GM21576 (cell line): ENCODE measurements around the gene TNK2.
A peak's percentile ranks its signal among the peaks of the same experiment; 100 is the strongest.
"Not testable (repeated sequence)": the region's sequence is repeated elsewhere in the genome, so short reads cannot be mapped to it uniquely, and the experiment has no call there.

ENCODE experiments used
- ATAC-seq: cut with Tn5 transposase; IDR thresholded peaks from one replicate; pipeline ENCODE4 v1.9.1; 2021; ENCODE audit warnings: mild to moderate bottlenecking, moderate library complexity; ENCODE audit not compliant: unreplicated experiment

TNK2 gene

DNA sequence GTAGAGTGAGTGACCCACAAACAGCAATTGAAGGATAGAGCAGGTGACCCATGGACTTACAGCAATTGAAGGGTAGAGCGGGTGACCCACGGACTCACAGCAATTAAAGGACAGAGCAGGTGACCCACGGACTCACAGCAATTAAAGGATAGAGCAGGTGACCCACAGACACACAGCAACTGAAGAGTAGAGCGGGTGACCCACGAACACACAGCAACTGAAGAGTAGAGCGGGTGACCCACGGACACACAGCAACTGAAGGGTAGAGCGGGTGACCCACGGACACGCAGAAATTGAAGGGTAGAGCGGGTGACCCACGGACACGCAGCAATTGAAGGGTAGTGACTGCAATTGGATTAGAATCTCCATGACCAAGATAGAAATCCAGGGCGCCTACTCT, 9.8 kb upstream of the TNK2 start:
- no peak for ATAC-seq

DNA sequence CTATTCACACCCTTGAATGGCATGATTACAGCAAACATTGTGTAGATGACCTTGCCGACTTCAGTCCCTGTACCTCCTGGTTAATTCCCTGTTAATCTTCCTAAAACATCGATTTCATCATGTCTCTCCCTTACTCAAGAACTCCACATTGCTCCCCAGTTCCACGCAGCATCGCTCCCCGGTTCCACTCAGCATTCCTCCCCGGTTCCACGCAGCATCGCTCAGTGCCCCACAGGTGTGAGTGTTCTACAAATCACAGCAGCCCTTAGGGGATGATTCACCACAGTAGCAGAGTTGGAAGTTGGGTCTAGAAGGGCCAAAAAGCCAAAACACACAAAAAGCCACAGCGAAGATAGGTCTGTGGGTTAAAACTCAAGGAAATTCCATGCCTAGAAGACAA, 8.6 kb upstream of the TNK2 start:
- no peak for ATAC-seq

DNA sequence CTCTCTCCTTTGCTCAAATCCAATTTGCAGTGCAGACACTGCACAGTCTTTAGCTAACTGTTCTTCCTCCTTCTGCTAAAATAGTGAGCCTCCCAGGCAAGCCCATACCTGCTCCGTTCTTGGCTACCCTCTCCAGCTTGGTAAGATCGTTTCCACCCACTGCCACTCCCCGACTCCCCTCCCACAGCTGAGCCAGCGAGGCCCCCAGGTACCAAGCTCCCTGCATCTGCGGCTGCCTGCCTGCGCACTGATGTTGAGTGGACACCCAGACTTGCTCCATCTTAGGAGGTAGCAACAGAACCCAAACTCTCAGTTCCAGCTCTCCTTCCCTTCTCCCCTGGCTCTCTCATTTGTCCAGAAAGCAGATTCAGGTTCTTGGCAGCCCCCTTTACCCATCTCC, 7.9 kb upstream of the TNK2 start:
- ATAC-seq = no peak

DNA sequence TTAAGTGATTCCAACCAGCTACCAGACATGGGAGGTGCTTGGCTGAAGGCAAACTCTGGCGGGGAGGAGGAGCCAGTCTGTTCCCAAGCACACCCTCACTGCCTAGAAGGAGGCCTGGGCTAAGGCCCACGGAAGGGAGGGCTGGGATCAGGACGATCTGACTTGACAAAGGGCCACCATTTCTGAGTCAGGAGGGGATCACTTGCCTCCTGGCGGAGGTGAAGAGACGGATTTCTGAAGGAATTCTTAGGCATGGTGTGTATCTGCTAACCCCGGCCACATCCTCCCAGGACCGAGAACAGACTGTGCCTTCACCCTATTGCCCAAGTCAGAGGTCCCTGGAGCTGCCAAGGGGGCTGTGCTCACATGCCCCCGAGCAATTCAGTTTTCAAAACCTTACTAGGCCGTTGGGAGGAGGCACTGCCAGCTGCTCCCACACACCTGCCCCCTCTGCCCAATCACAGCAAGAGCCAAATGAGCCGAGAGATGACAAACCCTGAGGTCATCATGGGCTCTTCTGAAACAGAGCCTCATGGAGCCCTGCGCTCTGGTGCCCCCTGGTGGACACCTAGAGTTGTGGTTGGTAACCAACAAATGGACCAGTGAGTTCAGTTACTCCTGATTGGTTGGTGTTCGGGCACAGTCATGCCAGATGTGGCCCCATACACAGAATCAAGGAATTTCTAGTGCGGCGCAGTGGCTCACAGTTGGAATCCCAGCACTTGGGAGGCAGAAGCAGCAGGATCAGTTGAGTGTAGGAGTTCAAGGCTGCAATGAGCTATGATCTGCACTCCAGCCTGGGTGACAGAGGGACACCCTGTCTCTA, 6.5 kb upstream of the TNK2 start:
- peak; percentile 88 for ATAC-seq

DNA sequence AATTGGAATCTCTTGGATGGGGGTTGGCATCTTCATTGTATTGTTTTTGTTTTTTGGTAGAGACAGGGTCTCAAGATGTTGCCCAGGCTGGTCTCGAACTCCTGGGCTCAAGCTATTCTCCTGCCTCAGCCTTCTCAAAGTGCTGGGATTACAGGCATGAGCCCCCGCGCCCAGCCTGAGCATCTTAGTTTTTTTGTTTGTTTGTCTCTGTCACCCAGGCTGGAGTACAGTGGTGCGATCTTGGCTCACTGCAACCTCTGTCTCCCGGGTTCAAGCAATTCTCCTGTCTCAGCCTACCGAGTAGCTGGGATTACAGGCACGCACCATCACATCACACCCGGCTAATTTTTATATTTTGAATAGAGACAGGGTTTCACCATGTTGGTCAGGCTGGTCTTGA, 5.8 kb upstream of the TNK2 start:
- ATAC-seq = not testable (repeated sequence)

DNA sequence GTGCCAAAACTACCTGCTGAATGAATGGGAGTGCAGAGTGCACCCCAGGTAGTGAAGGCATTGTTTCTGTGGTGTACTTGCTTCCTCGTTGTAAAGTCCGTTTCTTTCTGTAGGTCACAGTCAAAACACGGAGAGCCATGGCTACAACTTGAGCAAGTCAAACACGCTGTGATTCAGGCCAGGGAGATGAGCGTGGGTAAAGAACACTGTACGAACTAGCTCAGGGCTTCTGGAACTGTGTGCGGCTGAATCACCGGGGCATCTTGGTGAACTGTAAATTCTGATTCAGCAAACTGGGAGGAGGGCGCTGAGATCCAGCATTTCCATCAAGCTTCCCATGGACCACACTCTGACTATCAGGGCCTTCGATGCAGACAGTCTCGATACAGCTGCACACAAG, 5.0 kb upstream of the TNK2 start:
- no peak for ATAC-seq

DNA sequence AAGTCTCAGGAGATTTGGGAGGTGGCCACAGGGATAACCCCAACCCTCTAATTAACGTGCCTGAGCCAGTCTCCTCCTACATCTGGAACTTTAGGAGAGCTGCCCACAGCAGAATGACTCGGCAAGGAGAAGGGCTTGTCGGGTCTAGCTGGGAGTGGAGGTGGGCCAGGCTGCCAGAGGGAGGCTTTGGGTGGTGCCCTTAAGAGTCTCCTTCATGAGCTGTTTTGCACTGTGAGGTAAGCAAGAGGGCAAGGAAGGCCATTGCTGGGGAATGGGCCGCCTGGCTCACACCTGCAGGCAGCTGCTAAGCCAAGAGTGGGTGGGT, 3.6 kb upstream of the TNK2 start:
- ATAC-seq = no peak

DNA sequence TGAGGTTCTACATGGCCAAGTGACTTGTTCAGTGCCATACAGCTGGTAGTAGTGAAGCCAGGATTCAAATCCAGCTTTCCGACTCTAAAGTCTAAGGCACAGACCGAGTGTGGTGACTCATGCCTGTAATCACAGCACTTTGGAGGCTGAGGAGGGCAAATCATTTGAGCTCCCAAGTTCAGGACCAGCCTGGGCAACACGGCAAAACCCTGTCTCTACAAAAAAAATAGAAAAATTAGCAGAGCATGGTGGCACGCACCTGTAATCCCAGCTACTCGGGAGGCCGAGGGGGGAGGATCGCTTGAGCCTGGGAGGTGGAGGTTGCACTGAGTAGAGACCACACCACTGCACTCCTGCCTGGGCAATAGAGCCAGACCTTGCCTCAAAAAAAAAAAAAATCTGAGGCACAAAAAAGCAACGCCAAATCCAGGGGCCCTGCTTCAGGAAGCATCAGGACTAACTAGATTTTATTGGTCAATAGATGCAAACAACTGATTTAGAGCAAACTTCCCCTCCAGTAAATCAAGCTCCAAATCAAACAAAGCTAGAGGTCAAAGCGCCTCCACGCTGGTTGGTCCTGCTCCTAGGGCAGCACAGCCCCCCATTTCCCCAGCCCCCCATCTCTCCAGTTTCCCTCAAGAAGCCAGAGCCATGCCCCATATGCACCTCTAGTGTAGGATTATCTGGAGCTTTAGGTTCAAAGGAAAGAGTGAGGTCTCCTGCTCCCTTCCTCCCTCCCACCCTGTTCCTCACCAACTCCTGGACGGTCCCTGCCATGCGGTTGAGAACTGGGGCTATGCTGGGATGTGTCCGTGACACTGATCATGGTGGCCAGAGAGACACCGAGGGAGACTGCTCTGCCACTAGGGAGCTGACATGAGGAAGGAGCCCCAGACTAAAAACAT, 2.9 kb upstream of the TNK2 start:
- ATAC-seq = no peak

DNA sequence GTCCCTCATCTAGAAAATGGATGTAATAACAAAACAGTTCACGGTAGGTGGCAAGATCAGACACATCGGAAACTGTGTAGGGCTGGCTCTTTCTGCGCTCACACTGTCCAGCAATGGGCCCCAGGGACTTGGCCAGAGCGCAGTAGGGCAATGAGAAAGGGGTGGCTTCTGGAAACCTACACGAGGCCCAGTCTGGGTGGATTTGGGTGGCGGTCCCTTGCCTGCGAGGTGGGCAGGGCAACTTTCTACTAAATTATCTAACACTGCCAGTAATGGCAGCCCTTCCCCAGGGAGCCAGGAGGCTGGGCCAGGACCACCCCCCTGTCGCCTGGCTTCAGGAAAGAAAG, 2.1 kb upstream of the TNK2 start:
- no peak for ATAC-seq

DNA sequence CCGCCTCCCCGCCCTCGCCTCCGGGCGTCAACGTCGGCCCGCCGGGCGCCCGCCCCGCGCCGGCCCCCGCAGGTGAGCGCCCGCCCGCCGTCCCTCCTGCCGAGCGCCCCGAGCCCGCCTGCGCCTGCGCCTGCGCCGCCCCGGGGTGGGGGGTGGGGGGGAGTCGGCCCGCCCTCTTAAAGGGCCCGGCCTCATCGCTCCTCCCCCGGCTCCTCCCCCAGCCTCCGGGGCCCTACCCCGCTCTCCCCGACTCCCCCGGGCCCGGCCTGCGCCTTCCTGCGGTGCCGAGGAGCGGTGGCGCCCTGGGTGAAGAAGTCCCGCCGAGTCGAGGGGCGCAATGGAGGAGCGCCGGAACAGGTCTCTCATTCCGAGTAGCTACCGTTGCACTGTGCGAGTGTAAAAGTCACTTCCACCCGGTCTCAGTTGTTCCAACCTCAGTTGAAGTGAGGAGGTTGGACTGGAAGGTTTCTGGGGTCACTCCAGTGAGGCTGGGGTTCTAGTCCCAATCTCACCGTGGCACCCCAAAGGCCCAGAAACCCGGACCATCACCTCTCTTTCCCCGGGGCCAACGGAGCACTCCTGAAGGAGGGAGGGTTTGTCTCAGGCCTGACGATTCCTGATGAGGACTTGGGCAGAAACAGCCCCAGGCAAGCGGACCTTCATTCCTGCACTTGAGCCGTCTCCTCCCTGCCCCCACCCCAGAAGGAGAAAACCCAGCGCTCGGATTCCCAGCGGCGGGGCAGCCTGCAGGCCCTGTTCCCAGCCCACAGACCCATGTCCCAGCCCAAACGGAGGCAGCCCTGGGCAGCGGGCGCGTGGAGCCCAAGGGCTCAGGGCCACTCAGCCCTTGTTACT, 1.5 kb upstream of the TNK2 start:
- ATAC-seq = peak; percentile 43

DNA sequence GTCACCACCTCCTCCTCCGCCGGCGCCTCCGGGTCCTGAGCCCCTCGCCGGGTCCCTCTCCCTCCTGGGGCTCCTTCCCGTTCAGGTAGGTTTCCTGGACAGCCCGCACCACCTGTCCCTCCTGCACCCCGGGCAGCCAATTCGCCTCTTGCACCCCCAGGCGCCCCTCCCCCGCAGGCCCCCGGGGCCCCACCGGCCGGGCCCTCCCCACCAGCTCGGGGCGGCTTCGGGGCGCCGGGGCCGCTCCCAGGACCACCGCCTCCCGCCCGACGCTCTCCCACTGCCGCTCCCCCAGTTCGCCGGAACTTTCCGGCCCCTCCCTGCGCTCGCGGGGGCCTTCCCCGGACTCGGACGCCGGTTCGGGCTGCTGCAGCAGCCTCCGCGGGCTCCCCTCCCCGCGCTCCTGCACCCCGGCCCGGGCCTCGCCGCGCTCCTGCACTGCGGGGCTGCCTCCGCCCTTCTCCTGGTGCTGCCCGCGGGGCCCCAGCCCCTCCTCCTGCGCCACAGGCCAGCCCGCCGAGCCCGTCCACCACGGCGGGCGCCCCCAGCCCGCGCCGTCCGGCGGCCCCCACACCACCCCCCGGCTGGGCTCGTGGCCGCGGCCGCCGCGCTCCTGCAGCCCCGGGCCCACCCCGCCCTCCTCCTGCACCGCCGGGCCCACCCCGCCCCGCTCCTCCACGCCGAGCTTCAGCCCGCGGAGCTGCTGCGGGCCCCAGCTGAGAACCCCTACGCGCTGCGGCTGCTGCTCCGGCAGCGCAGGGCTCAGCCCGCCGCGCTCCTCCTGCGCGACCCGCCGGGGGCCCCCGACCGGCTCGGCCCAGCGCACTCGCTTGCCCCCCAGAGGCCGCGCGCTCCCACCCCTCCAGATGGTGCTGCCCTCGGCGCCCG, 587 bp upstream of the TNK2 start:
- peak; percentile 10 for ATAC-seq

DNA sequence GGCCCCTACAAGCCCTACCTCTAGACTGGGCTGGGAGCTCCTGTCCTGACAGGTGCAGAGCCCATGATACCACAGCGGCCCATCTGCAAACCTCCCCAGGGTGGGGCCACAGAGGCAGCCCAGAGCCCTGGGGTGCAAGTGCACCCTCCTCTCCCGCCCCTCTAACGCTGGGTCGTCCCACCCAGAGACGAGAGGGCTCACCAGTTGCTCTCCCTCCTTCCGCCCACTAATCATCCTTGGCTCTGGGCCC, 742 bp downstream of the TNK2 start:
- peak; percentile 24 for ATAC-seq

DNA sequence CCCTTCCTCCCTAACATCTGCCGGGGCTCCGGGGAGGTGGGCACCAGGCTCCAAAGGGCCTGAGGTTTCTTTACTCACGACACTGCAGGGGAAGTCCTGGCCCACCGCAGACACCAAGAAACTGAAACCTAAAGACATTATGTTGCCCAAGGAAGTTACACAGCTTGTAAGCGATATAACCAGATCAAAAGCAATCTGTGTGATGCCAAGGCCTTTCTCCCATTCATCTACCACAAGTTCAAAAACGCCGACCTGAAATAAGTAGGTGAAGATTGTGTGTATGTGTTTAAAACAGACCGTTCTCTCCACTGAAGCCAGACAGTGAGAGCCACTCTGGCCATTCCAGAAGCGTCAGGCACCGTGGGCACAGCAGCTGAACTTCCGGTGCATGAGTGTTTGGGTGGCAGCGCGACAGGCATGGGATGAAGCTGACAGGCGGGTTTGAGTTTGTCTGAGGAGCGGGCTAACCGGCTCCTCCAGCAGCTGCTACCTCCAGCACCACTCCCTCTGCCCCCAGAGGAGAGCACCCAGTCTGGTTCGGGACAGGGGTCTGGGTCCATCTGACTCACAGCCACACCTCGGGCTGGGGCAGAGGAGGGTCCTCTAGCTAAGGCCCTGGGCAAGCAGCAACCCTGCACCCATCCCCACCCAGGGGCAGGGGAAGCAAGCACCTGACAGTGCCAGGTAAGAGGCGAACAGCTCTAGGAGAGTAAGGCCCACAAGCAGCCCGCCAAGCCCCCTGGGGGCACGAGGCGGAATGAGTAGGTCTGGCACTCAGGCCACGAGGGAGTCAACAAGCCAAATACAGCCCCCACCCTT, 1.3 kb downstream of the TNK2 start:
- peak; percentile 22 for ATAC-seq

DNA sequence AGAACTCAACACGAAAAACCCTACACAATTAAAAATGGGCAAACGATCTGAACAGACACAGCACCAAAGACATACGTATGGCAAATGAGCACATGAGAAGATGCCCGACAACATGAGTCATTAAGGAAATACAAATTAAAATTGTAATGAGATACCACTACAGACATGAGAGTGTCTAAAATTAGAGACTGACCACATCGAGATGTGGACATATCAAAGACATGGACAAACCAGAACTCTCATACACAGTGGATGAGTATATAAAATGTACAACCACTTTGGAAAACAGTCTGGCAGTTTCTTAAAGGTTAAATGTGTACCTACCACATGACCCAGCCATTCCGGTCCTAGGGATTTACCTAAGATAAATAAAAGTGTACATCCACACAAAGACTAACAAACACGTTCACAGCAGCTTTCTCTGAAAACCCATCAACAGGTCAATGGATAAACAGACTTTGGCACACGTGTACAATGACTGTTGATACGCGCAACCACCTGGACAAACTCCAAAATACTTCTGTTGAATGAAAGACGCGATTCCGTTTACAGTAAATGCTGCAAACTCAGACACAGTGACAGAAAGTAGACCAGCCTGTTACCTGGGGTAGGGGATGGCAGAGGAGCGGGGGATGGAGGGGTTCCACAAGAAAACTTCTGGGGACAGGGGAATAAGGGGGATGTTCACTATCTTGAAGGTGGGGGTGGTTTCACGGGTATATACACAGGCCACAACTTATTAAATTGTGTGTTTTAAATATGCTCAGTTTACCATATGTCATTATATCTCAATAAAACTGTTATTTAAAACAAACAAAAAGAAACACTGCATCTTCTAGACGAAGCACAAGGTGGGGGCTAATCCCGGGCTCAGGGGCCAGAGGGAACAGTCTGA, 2.1 kb downstream of the TNK2 start:
- ATAC-seq = no peak

DNA sequence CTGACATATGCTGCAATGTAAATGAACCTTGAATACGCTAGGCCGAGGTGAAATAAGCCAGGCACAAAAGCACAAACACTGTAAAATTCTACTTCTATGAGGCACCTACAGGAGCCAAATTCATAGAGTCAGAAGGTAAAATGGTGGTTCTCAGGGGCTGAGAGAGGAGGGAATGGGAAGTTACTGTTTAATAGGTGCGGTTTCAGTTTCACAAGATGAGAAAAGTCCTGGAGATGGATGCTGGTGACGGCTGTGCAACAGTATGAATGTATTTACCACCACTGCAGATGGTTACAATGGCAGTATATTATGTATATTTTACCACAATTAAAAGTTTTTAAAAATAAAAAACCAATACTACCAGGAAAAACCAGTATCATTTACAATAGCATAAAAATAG, 4.0 kb downstream of the TNK2 start:
- no peak for ATAC-seq

DNA sequence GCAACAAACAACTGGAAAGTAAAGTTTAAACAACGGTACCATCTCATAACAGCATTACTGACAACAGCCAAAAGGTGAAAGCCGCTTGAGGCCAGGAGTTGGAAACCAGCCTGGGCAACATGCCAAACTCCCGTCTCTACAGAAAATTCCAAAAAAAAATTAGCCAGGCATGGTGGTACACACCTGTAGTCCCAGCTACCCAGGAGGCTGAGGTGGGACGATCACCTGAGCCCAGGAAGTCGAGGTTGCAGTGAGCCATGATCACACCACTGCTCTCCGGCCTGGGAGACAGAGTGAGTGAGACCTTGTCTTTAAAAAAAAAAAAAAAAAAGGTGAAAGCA, 4.4 kb downstream of the TNK2 start:
- no peak for ATAC-seq

DNA sequence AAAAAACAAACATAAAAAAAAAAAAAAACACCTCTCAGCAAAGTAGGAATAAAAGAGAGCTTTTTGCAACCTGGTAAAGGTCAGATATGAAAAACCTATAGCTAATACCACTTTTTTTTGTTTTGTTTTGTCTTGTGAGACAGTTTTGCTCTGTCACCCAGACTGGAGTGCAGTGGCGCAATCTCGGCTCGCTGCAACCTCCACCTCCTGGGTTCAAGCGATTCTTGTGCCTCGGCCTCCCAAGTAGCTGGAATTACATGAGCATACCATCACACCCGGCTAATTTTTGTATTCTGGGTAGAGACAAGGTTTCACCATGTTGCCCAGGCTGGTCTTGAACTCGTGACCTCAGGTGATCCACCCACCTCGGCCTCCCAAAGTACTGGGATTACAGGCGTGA, 5.7 kb downstream of the TNK2 start:
- ATAC-seq = not testable (repeated sequence)

DNA sequence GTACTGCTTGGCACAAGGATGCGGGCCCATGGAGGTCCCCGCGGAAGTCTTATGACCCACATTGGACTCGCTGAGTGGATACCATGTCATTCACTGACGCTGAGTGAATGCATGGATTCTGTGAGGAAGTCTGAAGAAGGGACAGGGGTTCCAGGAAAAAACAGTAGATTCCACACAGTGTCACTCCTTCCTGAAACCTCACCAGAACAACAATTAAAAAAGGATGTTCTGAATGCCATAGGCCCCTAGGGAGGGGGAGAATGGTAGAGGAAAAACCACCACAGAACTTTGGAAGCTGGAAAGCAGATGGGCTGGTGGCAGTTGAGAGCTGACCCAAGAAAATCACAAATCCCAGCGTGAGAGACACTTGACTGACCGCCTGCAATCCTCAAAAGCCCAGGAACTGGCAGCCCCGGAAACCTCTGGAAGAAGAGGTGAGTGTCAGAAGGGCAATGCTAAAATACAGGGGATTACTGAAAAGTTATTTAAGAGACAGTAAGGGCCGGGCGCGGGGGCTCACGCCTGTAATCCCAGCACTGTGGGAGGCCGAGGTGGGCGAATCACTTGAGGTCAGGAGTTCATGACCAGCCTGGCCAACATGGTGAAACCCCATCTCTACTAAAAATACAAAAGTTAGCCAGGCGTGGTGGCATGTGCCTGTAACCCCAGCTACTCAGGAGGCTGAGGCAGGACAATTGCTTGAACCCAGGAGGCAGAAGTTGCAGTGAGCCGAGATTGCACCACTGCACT, 6.3 kb downstream of the TNK2 start:
- ATAC-seq = not testable (repeated sequence)
